ENCODE results near the gene CDON.

DNA sequence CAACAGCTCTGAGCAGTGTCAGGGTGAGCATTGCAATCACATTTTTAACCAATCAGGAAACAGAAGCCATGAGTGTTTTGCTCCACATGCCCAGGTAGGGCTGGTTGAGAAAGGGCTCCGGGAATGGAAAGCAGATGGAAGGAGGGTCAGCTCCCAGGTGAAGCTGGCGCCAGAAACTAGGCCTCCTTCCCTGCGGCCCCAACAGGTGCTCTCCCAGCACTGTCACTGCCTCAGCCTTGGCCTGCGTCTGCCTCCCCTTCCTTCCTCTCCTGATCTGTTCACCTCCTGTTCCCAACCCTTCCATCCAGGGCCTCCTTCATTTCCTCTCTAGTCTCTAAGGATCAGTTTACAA, 121.4 kb downstream of the CDON start:
- TF ChIP-seq POLR2A (IDR thresholded peaks at IDR 0.05) = no peak
- TF ChIP-seq, protein P1, sequence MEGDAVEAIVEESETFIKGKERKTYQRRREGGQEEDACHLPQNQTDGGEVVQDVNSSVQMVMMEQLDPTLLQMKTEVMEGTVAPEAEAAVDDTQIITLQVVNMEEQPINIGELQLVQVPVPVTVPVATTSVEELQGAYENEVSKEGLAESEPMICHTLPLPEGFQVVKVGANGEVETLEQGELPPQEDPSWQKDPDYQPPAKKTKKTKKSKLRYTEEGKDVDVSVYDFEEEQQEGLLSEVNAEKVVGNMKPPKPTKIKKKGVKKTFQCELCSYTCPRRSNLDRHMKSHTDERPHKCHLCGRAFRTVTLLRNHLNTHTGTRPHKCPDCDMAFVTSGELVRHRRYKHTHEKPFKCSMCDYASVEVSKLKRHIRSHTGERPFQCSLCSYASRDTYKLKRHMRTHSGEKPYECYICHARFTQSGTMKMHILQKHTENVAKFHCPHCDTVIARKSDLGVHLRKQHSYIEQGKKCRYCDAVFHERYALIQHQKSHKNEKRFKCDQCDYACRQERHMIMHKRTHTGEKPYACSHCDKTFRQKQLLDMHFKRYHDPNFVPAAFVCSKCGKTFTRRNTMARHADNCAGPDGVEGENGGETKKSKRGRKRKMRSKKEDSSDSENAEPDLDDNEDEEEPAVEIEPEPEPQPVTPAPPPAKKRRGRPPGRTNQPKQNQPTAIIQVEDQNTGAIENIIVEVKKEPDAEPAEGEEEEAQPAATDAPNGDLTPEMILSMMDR (IDR thresholded peaks at IDR 0.05) = no peak

Measured in body of pancreas (tissue), 4 donors.